Testis (tissue), 2 donors: Measurements from ENCODE around the gene FAM120AOS.

Experiments used
- POLR2A ChIP-seq: fragments of 450-650 bp; IDR thresholded peaks from one replicate; pipeline ENCODE4 v1.6.1; 2017; ENCODE audit warnings: antibody characterized with exemption, mild to moderate bottlenecking, moderate library complexity
- TF ChIP-seq, protein P1 (sequence below), 3 experiments: fragments of 450-650 bp in 2 of 3; fragments of 200-600 bp in 1 of 3; sonication (generic) in 1 of 3; IDR thresholded peaks; one replicate each; pipeline ENCODE4 v1.5.1; 2016 to 2019; ENCODE audit warnings: antibody characterized with exemption in 3 of 3, mild to moderate bottlenecking in 2 of 3, moderate library complexity in 1 of 3

DNA sequence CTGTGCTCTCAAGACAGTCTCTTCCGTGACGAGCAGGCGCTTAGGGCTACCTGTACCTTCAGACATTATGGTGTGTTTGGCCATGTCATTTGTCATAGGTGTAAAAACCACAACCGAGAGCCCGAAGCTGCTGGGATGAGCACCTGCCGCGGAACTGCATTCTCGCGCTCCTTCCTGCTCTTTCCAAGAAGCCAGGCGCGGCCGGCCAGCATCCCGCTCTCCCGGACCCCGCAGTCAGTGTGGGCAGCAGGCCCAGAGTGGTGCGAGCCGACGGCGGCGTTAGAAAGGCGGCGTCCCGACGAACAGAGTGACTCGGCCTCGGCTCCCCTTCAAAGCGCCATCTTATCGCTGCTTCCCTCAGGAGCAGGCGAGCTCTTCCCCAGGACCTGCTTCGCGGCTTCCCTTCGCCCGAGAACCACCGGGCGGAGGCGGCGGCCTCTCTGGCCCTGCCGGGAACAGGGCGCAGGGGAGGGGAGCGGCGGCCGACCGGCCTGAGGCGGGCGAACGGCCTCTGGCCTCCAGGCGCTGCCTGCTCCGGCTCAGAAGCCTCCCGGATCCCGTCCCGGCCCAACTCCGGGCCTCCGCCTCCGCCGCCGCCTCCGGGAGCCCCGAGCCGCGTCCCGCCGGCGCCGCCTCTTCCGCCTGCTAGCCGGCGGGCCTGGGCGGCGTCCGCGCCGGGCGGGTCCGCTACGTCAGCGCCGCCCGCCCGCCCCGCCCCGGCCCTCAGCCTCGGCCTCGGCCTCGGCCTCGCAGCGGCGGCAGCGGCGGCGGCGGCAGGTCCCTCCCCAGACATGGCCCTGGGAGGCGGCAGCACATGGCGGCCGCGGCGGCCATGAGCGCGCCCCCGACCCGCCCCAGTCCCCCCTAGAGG lies 2.2 kb downstream of the FAM120AOS start, which contains the start of gene FAM120A:
- TF ChIP-seq, protein P1, sequence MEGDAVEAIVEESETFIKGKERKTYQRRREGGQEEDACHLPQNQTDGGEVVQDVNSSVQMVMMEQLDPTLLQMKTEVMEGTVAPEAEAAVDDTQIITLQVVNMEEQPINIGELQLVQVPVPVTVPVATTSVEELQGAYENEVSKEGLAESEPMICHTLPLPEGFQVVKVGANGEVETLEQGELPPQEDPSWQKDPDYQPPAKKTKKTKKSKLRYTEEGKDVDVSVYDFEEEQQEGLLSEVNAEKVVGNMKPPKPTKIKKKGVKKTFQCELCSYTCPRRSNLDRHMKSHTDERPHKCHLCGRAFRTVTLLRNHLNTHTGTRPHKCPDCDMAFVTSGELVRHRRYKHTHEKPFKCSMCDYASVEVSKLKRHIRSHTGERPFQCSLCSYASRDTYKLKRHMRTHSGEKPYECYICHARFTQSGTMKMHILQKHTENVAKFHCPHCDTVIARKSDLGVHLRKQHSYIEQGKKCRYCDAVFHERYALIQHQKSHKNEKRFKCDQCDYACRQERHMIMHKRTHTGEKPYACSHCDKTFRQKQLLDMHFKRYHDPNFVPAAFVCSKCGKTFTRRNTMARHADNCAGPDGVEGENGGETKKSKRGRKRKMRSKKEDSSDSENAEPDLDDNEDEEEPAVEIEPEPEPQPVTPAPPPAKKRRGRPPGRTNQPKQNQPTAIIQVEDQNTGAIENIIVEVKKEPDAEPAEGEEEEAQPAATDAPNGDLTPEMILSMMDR (IDR thresholded peaks at IDR 0.05) = no peak
- TF ChIP-seq POLR2A = no peak
